SK-N-SH (cell line): ENCODE measurements around the gene CNTN2. TPM values are rescaled to one million over a fixed set of nuclear protein-coding genes. Genes with fewer than 3 reads are reported as not detected.

Source experiments
- CTCF ChIA-PET: fragments of 300-600, 350-600 bp; formaldehyde crosslinking; extraction: SDS; loops from one replicate; lab custom pipeline; 2021; lab: Yijun Ruan, JAX
- POLR2A ChIA-PET: fragments of 350-600 bp; sonication (Branson Sonifier 250); formaldehyde crosslinking; extraction: SDS; loops from one replicate; lab custom pipeline; 2020; ENCODE audit warnings: antibody characterized with exemption, inconsistent platforms; lab: Yijun Ruan, JAX
- DNase-seq: peaks from one replicate; pipeline ENCODE4 v3.0.0; 2012
- H2AFZ ChIP-seq: fragments of 200-600 bp; sonication (generic); 2 replicates; pipeline ENCODE4 v1.8.1; 2016; ENCODE audit warnings: antibody characterized with exemption, mild to moderate bottlenecking, low read depth
- H3F3A ChIP-seq: fragments of 200-600 bp; sonication (generic); replicated peaks from 2 replicates; pipeline ENCODE3; 2016; ENCODE audit warnings: antibody characterized with exemption, mild to moderate bottlenecking; ENCODE audit not compliant: insufficient read depth
- H3K27ac ChIP-seq, 2 experiments: fragments of 200-500 bp in 1 of 2; fragments of 200-600 bp in 1 of 2; sonication (Bioruptor generic) in 1 of 2; sonication (generic), shearing (Covaris generic) in 1 of 2; 2 replicates each; pipeline versions ENCODE4 v1.5.1 to v1.6.1; 2014 to 2016; ENCODE audit warnings: low read depth in 2 of 2, inconsistent platforms in 1 of 2, low read length in 1 of 2, mild to moderate bottlenecking in 1 of 2, mixed read lengths in 1 of 2
- H3K27me3 ChIP-seq: fragments of 200-600 bp; sonication (generic), shearing (Covaris generic); 2 replicates; pipeline ENCODE4 v1.6.1; 2016; ENCODE audit warnings: mixed run types; ENCODE audit not compliant: insufficient read depth
- H3K36me3 ChIP-seq, 2 experiments: fragments of 200-500 bp in 1 of 2; fragments of 200-600 bp in 1 of 2; sonication (Bioruptor generic) in 1 of 2; sonication (generic) in 1 of 2; replicated peaks in 1 of 2; 2 replicates each; pipeline versions ENCODE3 to v1.5.1; 2014 to 2016; ENCODE audit warnings: low read length in 1 of 2, mild to moderate bottlenecking in 1 of 2; ENCODE audit not compliant: insufficient read depth in 2 of 2, control insufficient read depth in 1 of 2
- H3K4me1 ChIP-seq, 2 experiments: fragments of 200-500 bp in 1 of 2; fragments of 200-600 bp in 1 of 2; sonication (Bioruptor generic) in 1 of 2; sonication (generic), shearing (Covaris generic) in 1 of 2; 2 replicates each; pipeline versions ENCODE4 v1.5.1 to v1.6.1; 2014 to 2016; ENCODE audit warnings: low read depth in 1 of 2, low read length in 1 of 2, mixed run types in 1 of 2; ENCODE audit not compliant: insufficient read depth in 2 of 2, control insufficient read depth in 1 of 2
- H3K4me2 ChIP-seq: fragments of 200-600 bp; sonication (generic), shearing (Covaris generic); 2 replicates; pipeline ENCODE4 v1.6.1; 2017; ENCODE audit warnings: mixed run types
- H3K4me3 ChIP-seq, 2 experiments: fragments of 200-500 bp in 1 of 2; fragments of 200-600 bp in 1 of 2; sonication (Bioruptor generic) in 1 of 2; sonication (generic), shearing (Covaris generic) in 1 of 2; 2 replicates each; pipeline versions ENCODE4 v1.5.1 to v1.8.1; 2014 to 2016; ENCODE audit warnings: low read depth in 2 of 2, inconsistent platforms in 1 of 2, low read length in 1 of 2, mild to moderate bottlenecking in 1 of 2, mixed read lengths in 1 of 2, moderate library complexity in 1 of 2
- H3K79me2 ChIP-seq: fragments of 200-600 bp; sonication (generic); 2 replicates; pipeline ENCODE4 v1.8.1; 2017; ENCODE audit warnings: mild to moderate bottlenecking; ENCODE audit not compliant: insufficient read depth
- H3K9ac ChIP-seq: fragments of 200-600 bp; sonication (generic); 2 replicates; pipeline ENCODE4 v1.6.1; 2017; ENCODE audit warnings: mixed run types
- H3K9me2 ChIP-seq: fragments of 200-600 bp; sonication (generic); 2 replicates; pipeline ENCODE4 v1.6.1; 2017; ENCODE audit warnings: mixed run types
- H3K9me3 ChIP-seq: fragments of 200-600 bp; sonication (generic); 2 replicates; pipeline ENCODE4 v1.6.1; 2017; ENCODE audit warnings: mixed run types, mild to moderate bottlenecking, moderate library complexity
- H4K20me1 ChIP-seq: fragments of 200-600 bp; sonication (generic); 2 replicates; pipeline ENCODE4 v1.6.1; 2017; ENCODE audit warnings: mild to moderate bottlenecking, mixed run types; ENCODE audit not compliant: insufficient read depth
- CTCF ChIP-seq: fragments of 200-600 bp; sonication (generic); IDR thresholded peaks from 2 replicates; pipeline ENCODE4 v1.6.1; 2017; ENCODE audit warnings: antibody characterized with exemption, mild to moderate bottlenecking, moderate library complexity
- EP300 ChIP-seq, 2 experiments: IDR thresholded peaks; 2 replicates each; pipeline versions ENCODE4 v1.4.0 to v1.6.1; 2012; ENCODE audit warnings: borderline replicate concordance in 1 of 2, low read depth in 1 of 2, low read length in 1 of 2
- EZH2phosphoT487 ChIP-seq: fragments of 200-600 bp; sonication (generic); IDR thresholded peaks from 2 replicates; pipeline ENCODE4 v1.6.1; 2017; ENCODE audit warnings: low read depth, mixed run types, mild to moderate bottlenecking, antibody characterized with exemption, moderate library complexity, borderline replicate concordance
- FOSL2 ChIP-seq: IDR thresholded peaks from 2 replicates; pipeline ENCODE4 v1.4.0; 2012; ENCODE audit warnings: low read depth, mild to moderate bottlenecking, moderate library complexity, borderline replicate concordance
- FOXM1 ChIP-seq: IDR thresholded peaks from 2 replicates; pipeline ENCODE4 v1.4.0; 2012; ENCODE audit warnings: low read depth, mild to moderate bottlenecking
- MEF2A ChIP-seq: IDR thresholded peaks from 2 replicates; pipeline ENCODE4 v1.4.0; 2012; ENCODE audit warnings: low read depth, borderline replicate concordance
- NFIC ChIP-seq: IDR thresholded peaks from 2 replicates; pipeline ENCODE4 v1.4.0; 2012; ENCODE audit warnings: borderline replicate concordance
- RAD21 ChIP-seq: IDR thresholded peaks from 2 replicates; pipeline ENCODE4 v1.6.1; 2012; ENCODE audit warnings: mild to moderate bottlenecking, low read length
- RCOR1 ChIP-seq: fragments of 150-350 bp; IDR thresholded peaks from 2 replicates; pipeline ENCODE4 v1.6.1; 2017; ENCODE audit warnings: antibody characterized with exemption, low read length
- RXRA ChIP-seq: IDR thresholded peaks from 2 replicates; pipeline ENCODE4 v1.4.0; 2012; ENCODE audit warnings: low read depth, mild to moderate bottlenecking, borderline replicate concordance
- TAF1 ChIP-seq: IDR thresholded peaks from 2 replicates; pipeline ENCODE4 v1.6.1; 2012; ENCODE audit warnings: low read depth, mild to moderate bottlenecking, low read length, moderate library complexity, borderline replicate concordance
- TEAD4 ChIP-seq: IDR thresholded peaks from 2 replicates; pipeline ENCODE4 v1.4.0; 2012; ENCODE audit warnings: mild to moderate bottlenecking, borderline replicate concordance; ENCODE audit not compliant: insufficient read depth
- USF1 ChIP-seq: IDR thresholded peaks from 2 replicates; pipeline ENCODE4 v1.4.0; 2012; ENCODE audit warnings: low read depth, borderline replicate concordance
- YY1 ChIP-seq: IDR thresholded peaks from 2 replicates; pipeline ENCODE4 v1.4.0; 2012; ENCODE audit warnings: low read depth, mild to moderate bottlenecking
- WGBS: methylation state at CpG from one replicate; pipeline ENCODE4 v1.1.6; 2017; ENCODE audit warnings: low lambda C conversion rate; 5-methylcytosine and 5-hydroxymethylcytosine counted together
- polyA plus RNA-seq, 3 experiments: library from polyadenylated mRNA; depleted of rRNA; stranded (reverse); fragments of >200 nt; gene quantifications; 2 replicates each; pipeline ENCODE4 v1.2.3, GENCODE V29; 2012
- TF ChIP-seq, protein P1 (sequence below): IDR thresholded peaks from 2 replicates; pipeline ENCODE4; 2012

The CNTN2 gene
- polyA plus RNA-seq, 1 of the 3 experiments (the other 2 are of a cell fraction), result 0.02 TPM

DNA sequence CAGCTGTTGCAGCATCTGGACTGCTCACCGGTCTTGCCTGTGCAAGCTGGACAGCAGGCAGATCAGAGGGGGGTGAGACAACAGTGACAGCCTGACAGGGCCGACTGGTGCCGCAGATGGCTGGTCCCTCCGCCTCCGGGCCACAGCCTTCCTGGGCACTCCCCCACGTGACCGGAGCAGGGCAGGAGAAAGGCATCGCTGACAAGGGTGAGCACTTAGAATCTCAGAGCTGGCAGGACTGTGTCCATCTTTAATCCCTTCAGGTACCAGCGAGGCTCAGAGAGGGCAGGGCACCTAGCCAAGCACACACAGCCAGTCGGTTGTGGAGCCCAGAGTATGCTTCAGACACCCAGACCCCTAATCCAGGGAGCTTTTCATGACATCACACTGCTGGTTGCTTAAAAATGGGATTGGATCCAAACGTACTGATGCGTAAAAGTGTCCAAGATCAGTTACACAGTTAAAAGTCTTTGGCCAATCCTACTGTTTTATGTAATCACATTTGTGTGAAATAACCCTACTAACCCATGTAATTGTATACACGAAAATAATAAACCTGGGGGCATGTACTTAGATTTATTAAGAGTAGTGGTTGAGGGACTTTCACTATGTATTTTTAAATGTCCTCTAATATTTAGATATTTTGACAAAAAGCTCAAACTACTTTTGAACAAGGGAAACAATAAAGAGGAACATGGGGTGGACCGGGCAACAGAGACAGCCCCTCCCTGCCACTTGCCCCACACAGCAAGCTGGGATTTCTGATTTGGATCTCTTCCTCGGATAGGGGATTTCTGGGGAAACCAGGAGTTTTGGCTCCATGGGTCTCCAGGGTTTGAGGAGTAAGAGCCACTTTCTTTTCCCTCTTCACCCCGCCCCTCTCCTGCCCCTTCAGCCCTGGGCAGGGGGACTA is 758 bp upstream of the CNTN2 start:
- Histone ChIP-seq H3K9me3 (no peaks in the 10 kb centered on the region), H3K4me3 (no peak overlapping the region; a peak in 1 of 4 replicates), H3K27ac (no peak overlapping the region), H3K4me2 (0 out of 2 replicates have a peak overlapping the region, but pooled peaks have one; percentile 29), H3K9ac (no peak overlapping the region), H3K36me3 (no peaks in the 10 kb centered on the region), H3F3A (no peaks in the 10 kb centered on the region), H3K9me2 (no peaks in the 10 kb centered on the region), H4K20me1 (no peaks in the 10 kb centered on the region), H3K79me2 (no peaks in the 10 kb centered on the region), H2AFZ (no peak overlapping the region), H3K4me1 (peaks cover 0 to 7% of the 10 kb centered on the region in 2 experiments; a peak in 1 of 4 replicates), H3K27me3 (peaks cover 58% of the 10 kb centered on the region)
- CTCF ChIA-PET, result interaction anchor here (1.0 to 10.4 kb wide), 6 partner anchors 16 to 235 kb away, joined by 3 to 92 read pairs (median 4); no protein-coding TSS in a partner anchor
- TF ChIP-seq EP300 (IDR thresholded peaks at IDR 0.05; ENCODE audit: borderline replicate concordance in 1 of 2, low read depth in 1 of 2, low read length in 1 of 2) (no peak; a peak in 1 of 4 replicates), CTCF (no peak), YY1 (no peak), USF1 (peak; percentile 39; the same call in 1 of the 2 replicates), RXRA (no peak)
- 38% methylated on average over 11 of the region's 16 CpGs for WGBS
- peak; percentile 84 for DNase-seq
- POLR2A ChIA-PET, result no interaction called here

DNA sequence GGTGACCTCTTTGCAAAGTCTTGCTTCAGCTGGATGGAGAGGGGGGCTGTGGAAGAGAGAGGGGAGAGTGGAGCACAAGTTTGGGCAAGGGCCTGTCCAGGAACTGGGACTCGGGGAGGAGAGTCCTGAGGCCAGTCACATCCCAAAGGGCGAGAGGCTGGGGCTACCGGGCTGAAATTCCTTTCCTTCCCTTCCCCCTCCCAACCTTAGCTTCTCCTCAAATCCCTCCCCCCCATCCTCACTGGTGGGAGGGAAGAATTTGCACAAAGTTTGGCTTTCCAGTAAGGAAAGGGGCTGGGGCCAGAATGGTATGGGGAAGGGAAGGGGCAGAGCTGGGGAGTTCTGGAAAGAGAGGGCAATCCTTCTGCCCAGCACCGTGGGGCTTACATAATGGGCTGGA is 854 bp downstream of the CNTN2 start:
- no peak for DNase-seq
- Histone ChIP-seq H4K20me1 (no peaks in the 10 kb centered on the region), H3F3A (no peaks in the 10 kb centered on the region), H3K4me1 (peaks cover 0 to 7% of the 10 kb centered on the region in 2 experiments; a peak in 1 of 4 replicates), H3K9me3 (no peaks in the 10 kb centered on the region), H3K27me3 (peaks cover 60% of the 10 kb centered on the region), H3K27ac (no peak overlapping the region), H3K4me3 (no peak overlapping the region), H3K79me2 (no peaks in the 10 kb centered on the region), H2AFZ (no peak overlapping the region), H3K36me3 (no peaks in the 10 kb centered on the region), H3K9ac (no peak overlapping the region), H3K4me2 (no peak overlapping the region), H3K9me2 (no peaks in the 10 kb centered on the region)
- no peak for TF ChIP-seq RCOR1
- no peak for TF ChIP-seq NFIC
- no peak for TF ChIP-seq EZH2phosphoT487
- no peak for TF ChIP-seq TAF1
- no peak for TF ChIP-seq RAD21
- TF ChIP-seq, protein P1, sequence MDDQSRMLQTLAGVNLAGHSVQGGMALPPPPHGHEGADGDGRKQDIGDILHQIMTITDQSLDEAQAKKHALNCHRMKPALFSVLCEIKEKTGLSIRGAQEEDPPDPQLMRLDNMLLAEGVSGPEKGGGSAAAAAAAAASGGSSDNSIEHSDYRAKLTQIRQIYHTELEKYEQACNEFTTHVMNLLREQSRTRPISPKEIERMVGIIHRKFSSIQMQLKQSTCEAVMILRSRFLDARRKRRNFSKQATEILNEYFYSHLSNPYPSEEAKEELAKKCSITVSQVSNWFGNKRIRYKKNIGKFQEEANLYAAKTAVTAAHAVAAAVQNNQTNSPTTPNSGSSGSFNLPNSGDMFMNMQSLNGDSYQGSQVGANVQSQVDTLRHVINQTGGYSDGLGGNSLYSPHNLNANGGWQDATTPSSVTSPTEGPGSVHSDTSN, result no peak
- TF ChIP-seq MEF2A, result no peak
- TF ChIP-seq FOSL2, result no peak
- TF ChIP-seq EP300 (IDR thresholded peaks at IDR 0.05; ENCODE audit: borderline replicate concordance in 1 of 2, low read depth in 1 of 2, low read length in 1 of 2), result no peak
- TF ChIP-seq TEAD4, result no peak
- no peak for TF ChIP-seq FOXM1
- WGBS, result 56% methylated on average over 4 of the region's 4 CpGs
- POLR2A ChIA-PET, result no interaction called here
- CTCF ChIA-PET, result interaction anchor here (0.7 to 10.4 kb wide), 8 partner anchors 9 to 230 kb away, joined by 3 to 92 read pairs (median 4); no protein-coding TSS in a partner anchor
